ENCODE data around the gene GPX6. TPM values are rescaled to one million over a fixed set of nuclear protein-coding genes. Genes with fewer than 3 reads are reported as not detected.

The GPX6 gene
- total RNA-seq, 1 experiment from 2014 or later, result not detected

- Histone ChIP-seq H2BK20ac (ENCODE audit: low read depth, low read length, poor library complexity, severe bottlenecking) (no peak overlapping the region), H4K8ac (replicated peaks; ENCODE audit: insufficient read length, low read depth, low read length) (no peak overlapping the region), H2BK120ac (ENCODE audit: low read depth, low read length, poor library complexity, severe bottlenecking) (no peak overlapping the region), H3K14ac (ENCODE audit: insufficient read depth, low read length) (no peak overlapping the region), H2AFZ (ENCODE audit: low read length) (no peak overlapping the region), H3K4me2 (ENCODE audit: insufficient read depth, insufficient read length, low read length) (no peak overlapping the region), H3K27me3 (ENCODE audit: insufficient read depth, low read length) (no peaks in the 10 kb centered on the region), H4K20me1 (ENCODE audit: control insufficient read depth, insufficient read depth, insufficient read length) (no peaks in the 10 kb centered on the region), H4K5ac (ENCODE audit: insufficient read length, low read depth, low read length) (no peak overlapping the region), H2BK5ac (ENCODE audit: insufficient read length, low read length) (no peak overlapping the region), H3K23ac (ENCODE audit: insufficient read length, low read depth, low read length) (no peak overlapping the region), H4K91ac (ENCODE audit: insufficient read length, low read depth, low read length) (no peak overlapping the region), H3K79me1 (ENCODE audit: insufficient read depth, low read depth, low read length, poor library complexity, severe bottlenecking) (no peaks in the 10 kb centered on the region), H2BK15ac (ENCODE audit: low read depth, low read length) (no peak overlapping the region), H3K56ac (ENCODE audit: insufficient read length, low read depth, low read length) (no peak overlapping the region), H3K4me1 (ENCODE audit: insufficient read depth, low read length) (no peaks in the 10 kb centered on the region), H3T11ph (ENCODE audit: low read length) (no peak overlapping the region), H3K9ac (ENCODE audit: extremely low read depth, insufficient read length, low read length) (no peak overlapping the region), H2AK5ac (ENCODE audit: insufficient read length, low read length) (no peak overlapping the region), H3K79me2 (ENCODE audit: insufficient read depth, low read length) (no peaks in the 10 kb centered on the region), H3K4ac (ENCODE audit: low read depth, low read length) (no peak overlapping the region), H3K23me2 (ENCODE audit: insufficient read length, low read depth, low read length, poor library complexity, severe bottlenecking) (peaks cover 10% of the 10 kb centered on the region), H3K27ac (ENCODE audit: insufficient read length, low read depth, low read length) (no peak overlapping the region), H3K18ac (ENCODE audit: insufficient read length, low read depth, low read length) (no peak overlapping the region), H2BK12ac (ENCODE audit: insufficient read length, low read depth, low read length) (no peak overlapping the region), H3K9me3 (ENCODE audit: control insufficient read depth, low read depth, low read length) (no peaks in the 10 kb centered on the region)
- DNase-seq, result no peak
- Mint-ChIP-seq H3K36me3 (ENCODE audit: insufficient read depth in 1 of 3, low read depth in 3 of 3) (no peaks in the 10 kb centered on the region), H3K27ac (no peak overlapping the region), H3K9me3 (no peaks in the 10 kb centered on the region), H3K27me3 (ENCODE audit: low read depth) (peaks cover 11% of the 10 kb centered on the region), H3K4me1 (peaks cover 7 to 9% of the 10 kb centered on the region in 2 experiments), H3K4me3 (no peak overlapping the region; a peak in 1 of 5 replicates)
- TF ChIP-seq CTCF (conservative IDR thresholded peaks at IDR 0.05), result no peak
- no CpG with 5 or more reads among the region's 1 CpG for WGBS (ENCODE audit: extremely low coverage, insufficient read length, low lambda C conversion rate)
These were observed 29.1 kb downstream of the GPX6 start for GRCh38 chr6:28486533-28486932.

Measured in H9 (cell line).